NB4 (cell line): ENCODE data around the gene ANGEL1.

Experiments
- MAX ChIP-seq: IDR thresholded peaks from 2 replicates; pipeline ENCODE4 v1.6.1; 2011; ENCODE audit warnings: low read depth, low read length
- MYC ChIP-seq: IDR thresholded peaks from 2 replicates; pipeline ENCODE4 v1.6.1; 2011; ENCODE audit warnings: low read depth, low read length
- POLR2A ChIP-seq: IDR thresholded peaks from 2 replicates; pipeline ENCODE4 v1.6.1; 2011; ENCODE audit warnings: mild to moderate bottlenecking; ENCODE audit not compliant: insufficient read length; ENCODE audit errors: extremely low read depth
- TF ChIP-seq, protein P1 (sequence below): IDR thresholded peaks from one replicate; pipeline ENCODE4 v1.5.1; 2012; ENCODE audit warnings: low read depth, low read length

GRCh38 chr14:76759589-76759988 is 53.1 kb downstream of the ANGEL1 start:
- TF ChIP-seq POLR2A (no peak), MAX (no peak), MYC (no peak)
- TF ChIP-seq, protein P1, sequence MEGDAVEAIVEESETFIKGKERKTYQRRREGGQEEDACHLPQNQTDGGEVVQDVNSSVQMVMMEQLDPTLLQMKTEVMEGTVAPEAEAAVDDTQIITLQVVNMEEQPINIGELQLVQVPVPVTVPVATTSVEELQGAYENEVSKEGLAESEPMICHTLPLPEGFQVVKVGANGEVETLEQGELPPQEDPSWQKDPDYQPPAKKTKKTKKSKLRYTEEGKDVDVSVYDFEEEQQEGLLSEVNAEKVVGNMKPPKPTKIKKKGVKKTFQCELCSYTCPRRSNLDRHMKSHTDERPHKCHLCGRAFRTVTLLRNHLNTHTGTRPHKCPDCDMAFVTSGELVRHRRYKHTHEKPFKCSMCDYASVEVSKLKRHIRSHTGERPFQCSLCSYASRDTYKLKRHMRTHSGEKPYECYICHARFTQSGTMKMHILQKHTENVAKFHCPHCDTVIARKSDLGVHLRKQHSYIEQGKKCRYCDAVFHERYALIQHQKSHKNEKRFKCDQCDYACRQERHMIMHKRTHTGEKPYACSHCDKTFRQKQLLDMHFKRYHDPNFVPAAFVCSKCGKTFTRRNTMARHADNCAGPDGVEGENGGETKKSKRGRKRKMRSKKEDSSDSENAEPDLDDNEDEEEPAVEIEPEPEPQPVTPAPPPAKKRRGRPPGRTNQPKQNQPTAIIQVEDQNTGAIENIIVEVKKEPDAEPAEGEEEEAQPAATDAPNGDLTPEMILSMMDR = no peak
